HEK293 (cell line): ENCODE data around the gene PITPNM3.

Source experiments
- CTCF ChIA-PET: fragments of 350-600 bp; formaldehyde crosslinking; extraction: SDS; loops from one replicate; lab custom pipeline; 2021; ENCODE audit warnings: antibody characterized with exemption; lab: Yijun Ruan, JAX
- POLR2A ChIA-PET: fragments of 300-600 bp; formaldehyde crosslinking; extraction: SDS; loops from one replicate; lab custom pipeline; 2020; ENCODE audit warnings: antibody characterized with exemption, inconsistent platforms; lab: Yijun Ruan, JAX
- H3K27ac ChIP-seq: fragments of 200-500 bp; sonication (Bioruptor generic); 2 replicates; pipeline ENCODE4 v1.5.1; 2014; ENCODE audit warnings: low read depth, low read length, control low read depth, inconsistent platforms; ENCODE audit errors: extremely low read depth
- H3K36me3 ChIP-seq, 2 experiments: fragments of 200-500 bp in 1 of 2; sonication (Bioruptor generic) in 1 of 2; 1 replicate in 1 of 2; 2 replicates in 1 of 2; pipeline ENCODE4 v1.5.1; 2014 to 2017; ENCODE audit warnings: inconsistent platforms in 2 of 2, low read length in 2 of 2; ENCODE audit not compliant: control insufficient read depth in 2 of 2, insufficient read depth in 1 of 2
- H3K4me1 ChIP-seq: fragments of 200-500 bp; sonication (Bioruptor generic); 2 replicates; pipeline ENCODE4 v1.5.1; 2014; ENCODE audit warnings: mild to moderate bottlenecking, low read length, inconsistent platforms; ENCODE audit not compliant: control insufficient read depth, insufficient read depth
- H3K4me3 ChIP-seq: 2 replicates; pipeline ENCODE4 v1.5.1; 2011; ENCODE audit warnings: low read depth, mild to moderate bottlenecking, control low read depth, low read length, moderate library complexity
- H3K9me3 ChIP-seq: fragments of 200-500 bp; sonication (Bioruptor generic); 2 replicates; pipeline ENCODE4 v1.5.1; 2014; ENCODE audit warnings: low read depth, low read length, inconsistent platforms; ENCODE audit not compliant: control insufficient read depth, insufficient read depth
- BCL11A ChIP-seq: fragments of 450-650 bp; formaldehyde crosslinking; IDR thresholded peaks from 2 replicates; pipeline ENCODE4 v1.5.1; 2016; ENCODE audit warnings: low read depth, missing biosample characterization, missing genetic modification characterization
- CTCF ChIP-seq: fragments of 450-650 bp; formaldehyde crosslinking; IDR thresholded peaks from 2 replicates; pipeline ENCODE4 v1.5.1; 2016; ENCODE audit warnings: missing biosample characterization, missing genetic modification characterization
- GFI1B ChIP-seq: fragments of 450-650 bp; formaldehyde crosslinking; IDR thresholded peaks from 2 replicates; pipeline ENCODE4 v1.5.1; 2016; ENCODE audit warnings: missing biosample characterization, missing genetic modification characterization
- OSR2 ChIP-seq: fragments of 450-650 bp; formaldehyde crosslinking; IDR thresholded peaks from 2 replicates; pipeline ENCODE4 v1.5.1; 2016; ENCODE audit warnings: missing biosample characterization, missing genetic modification characterization
- PBX3 ChIP-seq: sonication (generic); formaldehyde crosslinking; IDR thresholded peaks from 2 replicates; pipeline ENCODE4 v1.8.1; 2022; ENCODE audit warnings: mild to moderate bottlenecking, moderate library complexity, missing genetic modification reagents
- PRDM2 ChIP-seq: fragments of 450-650 bp; formaldehyde crosslinking; IDR thresholded peaks from 2 replicates; pipeline ENCODE4 v1.5.1; 2016; ENCODE audit warnings: missing biosample characterization, missing genetic modification characterization, borderline replicate concordance
- SETDB1 ChIP-seq: IDR thresholded peaks from one replicate; pipeline ENCODE4 v1.6.1; 2017; ENCODE audit warnings: mild to moderate bottlenecking, low read length, moderate library complexity, mixed read lengths; ENCODE audit not compliant: insufficient read length
- ZFP37 ChIP-seq: fragments of 450-650 bp; formaldehyde crosslinking; IDR thresholded peaks from 2 replicates; pipeline ENCODE4 v1.5.1; 2016; ENCODE audit warnings: missing biosample characterization, missing genetic modification characterization
- ZNF174 ChIP-seq: fragments of 450-650 bp; formaldehyde crosslinking; IDR thresholded peaks from 2 replicates; pipeline ENCODE4 v1.5.0; 2017; ENCODE audit warnings: missing biosample characterization, mild to moderate bottlenecking, missing genetic modification characterization
- ZNF560 ChIP-seq: fragments of 450-650 bp; formaldehyde crosslinking; IDR thresholded peaks from 2 replicates; pipeline ENCODE4 v1.5.1; 2017; ENCODE audit warnings: missing biosample characterization, missing genetic modification characterization, borderline replicate concordance
- ZNF561 ChIP-seq: fragments of 450-650 bp; IDR thresholded peaks from 2 replicates; pipeline ENCODE4 v1.5.1; 2018; ENCODE audit warnings: missing biosample characterization, missing genetic modification characterization, borderline replicate concordance
- ZNF692 ChIP-seq: fragments of 450-650 bp; formaldehyde crosslinking; IDR thresholded peaks from 2 replicates; pipeline ENCODE4 v1.5.1; 2016; ENCODE audit warnings: missing biosample characterization, missing genetic modification characterization
- ZNF707 ChIP-seq: fragments of 450-650 bp; formaldehyde crosslinking; IDR thresholded peaks from 2 replicates; pipeline ENCODE4 v1.5.1; 2016; ENCODE audit warnings: missing biosample characterization, missing genetic modification characterization
- ZNF768 ChIP-seq: fragments of 450-650 bp; formaldehyde crosslinking; IDR thresholded peaks from 2 replicates; pipeline ENCODE4 v1.5.1; 2018; ENCODE audit warnings: missing biosample characterization, mild to moderate bottlenecking, missing genetic modification characterization

The PITPNM3 gene

GRCh38 chr17:6430769-6431168 is 125.6 kb downstream of the PITPNM3 start:
- H3K4me1 ChIP-seq: no peaks in the 10 kb centered on the region
- ChIA-PET CTCF (interaction anchor here (0.8 to 1.3 kb wide), 5 partner anchors 9 to 839 kb away, joined by 3 to 6 read pairs (median 4); no protein-coding TSS in a partner anchor), POLR2A (no interaction called here)
- no peaks in the 10 kb centered on the region; the same call in 1 of the 2 replicates for H3K9me3 ChIP-seq
- TF ChIP-seq GFI1B (tag by site-specific recombination) (no peak), CTCF (tag by site-specific recombination) (no peak), SETDB1 (peak; percentile 49), ZFP37 (tag by site-specific recombination) (no peak)
- TF ChIP-seq, all 188 proteins: peak for 1
- no peaks in the 10 kb centered on the region for H3K36me3 ChIP-seq
- H3K4me3 ChIP-seq: no peak overlapping the region
- no peak overlapping the region for H3K27ac ChIP-seq

- no peak overlapping the region for H3K4me3 ChIP-seq
- no peak overlapping the region for H3K27ac ChIP-seq
- no peaks in the 10 kb centered on the region for H3K36me3 ChIP-seq
- H3K4me1 ChIP-seq: no peaks in the 10 kb centered on the region
- no peak for TF ChIP-seq OSR2 (tag by site-specific recombination)
- TF ChIP-seq ZNF560 (tag by site-specific recombination): no peak
- TF ChIP-seq BCL11A: no peak
- TF ChIP-seq ZNF707 (tag by site-specific recombination): no peak
- TF ChIP-seq PBX3: no peak
- TF ChIP-seq PRDM2 (tag by site-specific recombination): no peak
- no peak for TF ChIP-seq ZNF561 (tag by site-specific recombination)
- POLR2A ChIA-PET: no interaction called here
- no peaks in the 10 kb centered on the region; the same call in 1 of the 2 replicates for H3K9me3 ChIP-seq
- CTCF ChIA-PET: interaction anchor here (0.6 to 1.1 kb wide), 2 partner anchors 16 to 836 kb away, joined by 3 to 4 read pairs; no protein-coding TSS in a partner anchor
Measured at GRCh38 chr17:6429266-6429665, 127.1 kb downstream of the PITPNM3 start.

- CTCF ChIA-PET: interaction anchor here (0.6 to 1.1 kb wide), 5 partner anchors 8 to 835 kb away, joined by 3 read pairs; no protein-coding TSS in a partner anchor
- H3K4me1 ChIP-seq: no peaks in the 10 kb centered on the region
- POLR2A ChIA-PET: no interaction called here
- H3K9me3 ChIP-seq: no peaks in the 10 kb centered on the region; the same call in 1 of the 2 replicates
- no peak overlapping the region for H3K27ac ChIP-seq
- H3K36me3 ChIP-seq: no peaks in the 10 kb centered on the region
- no peak overlapping the region for H3K4me3 ChIP-seq
- TF ChIP-seq ZNF692 (tag by site-specific recombination) (no peak), ZNF768 (peak; percentile 68; the same call in 1 of the 2 replicates), ZNF174 (tag by site-specific recombination) (no peak)
Measured at GRCh38 chr17:6428207-6428965, 128.0 kb downstream of the PITPNM3 start.
